ENCODE data around the gene SLC16A13. TPM values are rescaled to one million over a fixed set of nuclear protein-coding genes. Genes with fewer than 3 reads are reported as not detected.

SLC16A13 gene
- total and polyA plus RNA-seq, 10 of the 15 experiments (the other 5 are each of a cell fraction or from before 2014, with no cell fraction given) = 0.34 to 12.1 (median 3.3) TPM

DNA sequence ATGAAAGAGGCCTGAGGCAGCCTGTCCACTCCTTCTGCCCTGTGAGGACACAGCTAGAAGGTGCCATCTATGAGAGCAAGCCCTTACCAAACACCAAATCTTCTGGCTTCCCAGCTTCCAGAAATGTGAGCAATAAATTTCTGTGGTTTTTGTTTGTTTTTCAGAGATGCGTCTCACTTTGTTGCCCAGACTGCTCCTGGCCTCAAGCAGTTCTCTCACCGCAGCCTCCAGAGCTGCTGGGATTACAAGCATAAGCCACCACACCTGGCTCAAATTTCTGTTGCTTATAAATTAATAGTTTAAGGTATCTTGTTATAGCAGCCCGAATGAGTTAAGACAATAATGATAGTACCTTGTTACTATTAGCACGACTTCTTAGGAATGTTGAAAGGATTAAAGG is 20.6 kb downstream of the SLC16A13 start:
- H3K9ac ChIP-seq (ENCODE audit: control insufficient read depth, insufficient read depth, low read length) = no peak overlapping the region

More for the DNA sequence above, 20.6 kb downstream of the SLC16A13 start:
- no peak for ATAC-seq
- H3K27ac ChIP-seq (ENCODE audit: control insufficient read depth, insufficient read depth) = no peak overlapping the region
- CTCF ChIA-PET = interaction anchor here (1.8 to 21.9 kb wide), 2 partner anchors 10 to 81 kb away, joined by 6 to 590 read pairs; no protein-coding TSS in a partner anchor
- no peak for TF ChIP-seq SMC3 (IDR thresholded peaks at IDR 0.05; ENCODE audit: borderline replicate concordance, low read length)
- TF ChIP-seq KDM1A (IDR thresholded peaks at IDR 0.05; ENCODE audit: borderline replicate concordance) = no peak
- no peak for TF ChIP-seq SREBF1 (IDR thresholded peaks at IDR 0.05; ENCODE audit: low read length)
- no peak for TF ChIP-seq SPI1 (IDR thresholded peaks at IDR 0.05; ENCODE audit: borderline replicate concordance, insufficient read depth, low read depth, low read length)
- no peak for TF ChIP-seq CHD2 (IDR thresholded peaks at IDR 0.05; ENCODE audit: borderline replicate concordance, low read depth, low read length)
- TF ChIP-seq, protein P1, sequence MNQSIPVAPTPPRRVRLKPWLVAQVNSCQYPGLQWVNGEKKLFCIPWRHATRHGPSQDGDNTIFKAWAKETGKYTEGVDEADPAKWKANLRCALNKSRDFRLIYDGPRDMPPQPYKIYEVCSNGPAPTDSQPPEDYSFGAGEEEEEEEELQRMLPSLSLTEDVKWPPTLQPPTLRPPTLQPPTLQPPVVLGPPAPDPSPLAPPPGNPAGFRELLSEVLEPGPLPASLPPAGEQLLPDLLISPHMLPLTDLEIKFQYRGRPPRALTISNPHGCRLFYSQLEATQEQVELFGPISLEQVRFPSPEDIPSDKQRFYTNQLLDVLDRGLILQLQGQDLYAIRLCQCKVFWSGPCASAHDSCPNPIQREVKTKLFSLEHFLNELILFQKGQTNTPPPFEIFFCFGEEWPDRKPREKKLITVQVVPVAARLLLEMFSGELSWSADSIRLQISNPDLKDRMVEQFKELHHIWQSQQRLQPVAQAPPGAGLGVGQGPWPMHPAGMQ (IDR thresholded peaks at IDR 0.05; ENCODE audit: borderline replicate concordance) = no peak
- TF ChIP-seq, protein P2, sequence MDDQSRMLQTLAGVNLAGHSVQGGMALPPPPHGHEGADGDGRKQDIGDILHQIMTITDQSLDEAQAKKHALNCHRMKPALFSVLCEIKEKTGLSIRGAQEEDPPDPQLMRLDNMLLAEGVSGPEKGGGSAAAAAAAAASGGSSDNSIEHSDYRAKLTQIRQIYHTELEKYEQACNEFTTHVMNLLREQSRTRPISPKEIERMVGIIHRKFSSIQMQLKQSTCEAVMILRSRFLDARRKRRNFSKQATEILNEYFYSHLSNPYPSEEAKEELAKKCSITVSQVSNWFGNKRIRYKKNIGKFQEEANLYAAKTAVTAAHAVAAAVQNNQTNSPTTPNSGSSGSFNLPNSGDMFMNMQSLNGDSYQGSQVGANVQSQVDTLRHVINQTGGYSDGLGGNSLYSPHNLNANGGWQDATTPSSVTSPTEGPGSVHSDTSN (IDR thresholded peaks at IDR 0.05; ENCODE audit: insufficient replicate concordance, low read depth, low read length) = no peak
- no peak for TF ChIP-seq DPF2 (IDR thresholded peaks at IDR 0.05)
- no peak for TF ChIP-seq RUNX3 (IDR thresholded peaks at IDR 0.05; ENCODE audit: low read length)
- no peak for TF ChIP-seq PAX8 (IDR thresholded peaks at IDR 0.05)
- TF ChIP-seq SREBF2 (IDR thresholded peaks at IDR 0.05; ENCODE audit: low read length) = no peak
- TF ChIP-seq HDAC2 (IDR thresholded peaks at IDR 0.05) = no peak
- no peak for TF ChIP-seq NBN (IDR thresholded peaks at IDR 0.05)
- TF ChIP-seq, protein P3, sequence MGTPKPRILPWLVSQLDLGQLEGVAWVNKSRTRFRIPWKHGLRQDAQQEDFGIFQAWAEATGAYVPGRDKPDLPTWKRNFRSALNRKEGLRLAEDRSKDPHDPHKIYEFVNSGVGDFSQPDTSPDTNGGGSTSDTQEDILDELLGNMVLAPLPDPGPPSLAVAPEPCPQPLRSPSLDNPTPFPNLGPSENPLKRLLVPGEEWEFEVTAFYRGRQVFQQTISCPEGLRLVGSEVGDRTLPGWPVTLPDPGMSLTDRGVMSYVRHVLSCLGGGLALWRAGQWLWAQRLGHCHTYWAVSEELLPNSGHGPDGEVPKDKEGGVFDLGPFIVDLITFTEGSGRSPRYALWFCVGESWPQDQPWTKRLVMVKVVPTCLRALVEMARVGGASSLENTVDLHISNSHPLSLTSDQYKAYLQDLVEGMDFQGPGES (IDR thresholded peaks at IDR 0.05) = no peak
- H3K9me3 ChIP-seq (replicated peaks; ENCODE audit: control insufficient read depth, insufficient read depth, low read length) = no peaks in the 10 kb centered on the region
- H4K20me1 ChIP-seq (ENCODE audit: control insufficient read depth, insufficient read depth) = no peaks in the 10 kb centered on the region
- in situ Hi-C loops (cut with MboI) (no loop called here), intact Hi-C loops (cut with micrococcal nuclease; ENCODE audit: unreplicated experiment) (no loop called here)
- RAD21 ChIA-PET (ENCODE audit: unreplicated experiment) = no interaction called here
- POLR2A ChIA-PET = no interaction called here
- no peaks in the 10 kb centered on the region for H3K27me3 ChIP-seq (replicated peaks in 1 of 2; ENCODE audit: control insufficient read depth in 2 of 2, insufficient read depth in 2 of 2, low read length in 1 of 2)
- 78% methylated on average over 4 of the region's 4 CpGs for WGBS (ENCODE audit: insufficient coverage, insufficient replicate concordance, low lambda C conversion rate, missing lambda C conversion rate)
- DNase-seq (ENCODE audit: low read depth, low spot score) = no peak
- BruUV-seq (replicated peaks) = no TSS peak
- no peaks in the 10 kb centered on the region for H3K4me1 ChIP-seq (ENCODE audit: control insufficient read depth, insufficient read depth, low read length)
- FAIRE-seq = no peak
- SMC1A ChIA-PET (ENCODE audit: uncharacterized antibody, unreplicated experiment) = interaction anchor here (13.6 kb wide), 1 partner anchor 81 kb away, joined by 356 read pairs; no protein-coding TSS in a partner anchor
- H2AFZ ChIP-seq (ENCODE audit: control insufficient read depth, low read depth, low read length) = no peak overlapping the region
- H3K4me2 ChIP-seq (ENCODE audit: control insufficient read depth, insufficient read depth) = no peak overlapping the region
- H3K4me3 ChIP-seq = no peak overlapping the region
- H3K36me3 ChIP-seq (ENCODE audit: control insufficient read depth in 2 of 2, insufficient read depth in 2 of 2, low read length in 1 of 2) = no peaks in the 10 kb centered on the region
- H3K79me2 ChIP-seq (ENCODE audit: control insufficient read depth, insufficient read depth, low read length) = no peaks in the 10 kb centered on the region

Data from GM12878 (cell line).